ENCODE results near the gene MYO5A.
"Not testable (repeated sequence)": the region's sequence is repeated elsewhere in the genome, so short reads cannot be mapped to it uniquely, and the experiment has no call there.

Gene MYO5A

DNA sequence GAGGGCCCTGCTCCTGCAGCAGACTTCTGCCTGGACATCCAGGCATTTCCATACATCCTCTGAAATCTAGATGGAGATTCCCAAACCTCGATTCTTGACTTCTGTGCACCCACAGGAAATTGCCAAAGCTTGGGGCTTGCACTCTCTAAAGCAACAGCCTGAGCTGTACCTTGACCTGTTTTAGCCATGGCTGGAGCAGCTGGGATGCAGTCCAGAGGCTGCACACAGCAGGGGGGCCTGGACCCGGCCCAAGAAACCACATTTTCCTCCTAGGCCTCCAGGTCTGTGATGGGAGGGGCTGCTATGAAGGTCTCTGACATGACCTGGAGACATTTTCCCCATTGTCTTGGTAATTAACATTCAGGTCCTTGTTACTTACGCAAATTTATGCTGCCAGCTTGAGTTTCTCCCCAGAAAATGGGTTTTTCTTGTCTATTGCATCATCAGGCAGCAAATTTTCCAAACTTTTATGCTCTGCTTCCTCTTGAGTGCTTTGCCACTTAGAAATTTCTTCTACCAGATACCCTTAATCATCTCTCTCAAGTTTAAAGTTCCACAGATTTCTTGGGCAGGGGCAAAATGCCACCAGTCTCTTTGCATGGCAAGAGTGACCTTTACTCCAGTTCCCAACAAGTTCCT lies 11.8 kb upstream of the MYO5A start:
- no peak for DNase-seq (ENCODE audit: low read depth)

DNA sequence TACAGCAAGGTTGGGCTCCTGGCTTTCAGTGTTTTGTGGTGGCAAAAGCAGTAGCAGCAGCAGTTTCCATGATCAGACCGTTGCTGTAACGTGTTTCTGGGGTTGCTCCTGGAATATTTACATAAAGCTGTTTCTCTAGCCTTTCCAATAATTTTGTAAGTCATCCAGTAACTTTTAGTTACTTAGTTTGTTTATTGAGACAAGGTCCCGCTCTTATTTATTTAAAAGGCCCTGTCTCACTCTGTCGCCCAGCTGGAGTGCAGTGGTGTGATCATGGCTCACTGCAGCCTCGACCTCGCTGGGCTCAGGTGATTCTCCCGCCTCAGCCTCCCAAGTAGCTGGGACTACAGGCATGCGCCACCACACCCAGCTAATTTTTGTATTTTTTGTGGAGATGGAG lies 8.8 kb upstream of the MYO5A start:
- DNase-seq (ENCODE audit: low read depth), result no peak

DNA sequence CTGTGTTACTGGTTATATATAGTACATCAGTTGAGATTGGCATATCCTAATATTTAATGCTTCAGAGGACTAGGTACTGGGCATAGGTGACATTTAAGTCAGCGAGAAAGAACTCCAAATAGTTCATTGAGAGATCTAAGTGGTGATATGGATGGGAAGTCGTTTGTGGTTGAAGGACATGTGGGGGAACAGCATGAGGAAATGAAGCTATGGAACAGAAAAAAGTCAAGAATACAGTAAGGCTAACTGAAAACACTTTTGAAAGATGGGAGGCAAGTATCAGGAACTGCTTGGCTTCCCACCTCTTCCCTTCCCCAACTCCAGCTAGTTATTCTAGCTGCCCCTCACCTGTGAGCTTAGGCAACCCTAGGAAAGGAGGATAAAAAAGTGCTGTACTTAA lies 3.7 kb upstream of the MYO5A start:
- DNase-seq (ENCODE audit: low read depth), result no peak

DNA sequence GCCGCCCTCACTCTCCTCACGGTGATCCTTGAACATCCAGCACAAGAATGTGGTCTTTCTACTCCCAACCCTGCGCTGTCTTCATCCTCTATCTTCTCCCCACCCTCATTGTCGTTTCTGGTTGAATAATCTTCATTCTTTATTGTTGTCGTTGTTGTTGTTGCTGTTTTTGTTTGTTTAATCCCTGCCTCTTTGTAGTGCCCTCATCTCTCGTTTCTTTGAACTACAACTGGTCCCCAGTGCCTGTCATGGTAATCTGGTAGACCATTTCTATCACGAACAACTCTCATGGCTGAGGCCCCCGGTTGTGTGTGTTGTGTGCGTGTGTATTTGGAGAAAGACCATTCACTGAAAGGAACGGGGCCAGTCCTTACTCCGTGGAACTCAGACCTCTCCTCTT lies 1.3 kb upstream of the MYO5A start:
- DNase-seq (ENCODE audit: low read depth), result no peak

DNA sequence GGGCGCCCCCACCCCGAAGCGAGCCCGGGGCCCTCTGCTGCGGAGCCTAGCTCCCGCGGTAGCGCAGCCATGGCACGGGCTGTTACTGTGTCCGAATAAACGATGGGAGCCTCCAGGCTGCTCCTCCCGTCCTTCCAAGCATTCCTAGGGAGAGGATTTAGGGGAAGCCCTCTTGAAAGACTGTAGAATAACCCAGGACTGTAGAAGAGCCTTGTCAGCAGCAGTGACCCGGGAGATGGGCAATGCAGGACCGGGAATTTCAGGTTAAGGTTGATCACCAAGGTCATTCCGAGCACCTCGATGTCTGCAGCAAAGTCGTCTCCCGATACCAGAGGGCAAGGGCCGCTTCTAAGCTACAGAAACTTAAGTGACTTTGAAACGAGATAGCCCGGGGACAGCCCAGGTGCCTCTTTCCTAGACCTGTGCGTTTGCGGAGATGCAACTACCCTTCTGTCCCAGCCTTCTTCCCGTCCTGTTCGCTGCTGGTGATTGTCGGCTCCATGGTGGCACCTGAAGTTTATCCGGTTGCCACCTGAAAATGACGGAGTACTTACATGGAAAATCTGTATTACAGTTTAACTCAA lies 753 bp upstream of the MYO5A start:
- no peak for DNase-seq (ENCODE audit: low read depth)

DNA sequence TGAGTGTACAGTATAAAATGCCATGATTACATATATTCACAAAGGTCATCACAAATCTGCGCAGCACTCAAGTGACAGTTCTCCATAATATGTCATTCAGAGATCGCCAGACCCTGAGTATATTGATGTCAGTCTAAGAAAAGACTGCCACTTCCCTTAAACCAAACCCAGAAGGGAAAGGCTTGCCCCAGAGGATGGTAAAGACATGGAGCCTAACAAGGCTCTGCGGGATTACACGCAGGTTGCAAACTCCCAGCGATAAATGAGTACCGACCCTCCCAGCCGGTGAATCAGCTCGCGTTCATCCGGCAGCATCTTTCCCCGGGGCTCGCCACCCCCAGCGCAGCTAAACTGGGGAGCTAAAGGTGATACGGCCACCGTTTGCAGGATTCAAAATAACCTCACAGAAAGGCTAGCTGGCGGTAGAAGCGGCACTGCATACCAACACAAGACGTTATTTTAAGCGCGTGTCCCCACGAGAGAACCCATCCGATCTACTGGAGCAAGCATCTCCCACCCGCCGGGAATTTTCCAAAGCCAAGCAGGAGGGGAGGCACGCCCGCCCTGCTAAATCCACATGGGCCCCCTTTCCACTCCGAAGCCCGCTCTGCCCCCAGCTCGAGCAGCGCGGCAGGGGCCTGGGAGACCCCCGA lies 643 bp downstream of the MYO5A start:
- no peak for DNase-seq (ENCODE audit: low read depth)

DNA sequence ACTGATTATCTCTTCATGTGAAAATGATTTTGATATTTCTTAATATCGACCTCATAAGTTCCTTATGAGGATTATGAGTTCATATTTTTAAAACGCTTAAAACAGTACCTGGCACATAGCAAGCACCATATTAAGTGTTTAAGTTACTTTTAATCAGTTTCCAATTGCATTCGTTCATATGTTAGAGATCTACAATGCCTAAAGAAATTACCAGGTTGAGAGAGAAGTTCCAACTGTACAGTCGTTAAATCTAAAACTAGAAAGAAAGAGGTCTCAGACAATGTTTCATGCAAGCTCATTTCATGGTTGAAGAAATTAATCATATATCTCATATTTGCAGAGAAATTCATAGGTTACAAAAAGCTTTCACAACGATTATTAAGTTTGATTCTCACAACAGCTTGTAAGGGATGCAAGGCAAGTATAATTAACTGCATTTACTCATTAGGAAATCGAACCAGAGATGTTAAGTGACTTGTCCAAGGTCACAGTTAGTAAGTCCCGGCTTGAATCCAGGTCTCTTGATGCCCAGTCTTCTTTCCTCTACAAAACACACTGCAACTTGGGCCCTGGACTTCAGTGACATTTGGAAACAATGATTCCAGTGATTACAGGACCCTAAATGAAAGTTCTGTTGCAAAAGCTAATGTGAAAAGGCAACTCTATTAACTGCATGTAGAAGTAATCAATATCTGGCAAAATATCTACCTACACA lies 1.3 kb downstream of the MYO5A start:
- no peak for DNase-seq (ENCODE audit: low read depth)

DNA sequence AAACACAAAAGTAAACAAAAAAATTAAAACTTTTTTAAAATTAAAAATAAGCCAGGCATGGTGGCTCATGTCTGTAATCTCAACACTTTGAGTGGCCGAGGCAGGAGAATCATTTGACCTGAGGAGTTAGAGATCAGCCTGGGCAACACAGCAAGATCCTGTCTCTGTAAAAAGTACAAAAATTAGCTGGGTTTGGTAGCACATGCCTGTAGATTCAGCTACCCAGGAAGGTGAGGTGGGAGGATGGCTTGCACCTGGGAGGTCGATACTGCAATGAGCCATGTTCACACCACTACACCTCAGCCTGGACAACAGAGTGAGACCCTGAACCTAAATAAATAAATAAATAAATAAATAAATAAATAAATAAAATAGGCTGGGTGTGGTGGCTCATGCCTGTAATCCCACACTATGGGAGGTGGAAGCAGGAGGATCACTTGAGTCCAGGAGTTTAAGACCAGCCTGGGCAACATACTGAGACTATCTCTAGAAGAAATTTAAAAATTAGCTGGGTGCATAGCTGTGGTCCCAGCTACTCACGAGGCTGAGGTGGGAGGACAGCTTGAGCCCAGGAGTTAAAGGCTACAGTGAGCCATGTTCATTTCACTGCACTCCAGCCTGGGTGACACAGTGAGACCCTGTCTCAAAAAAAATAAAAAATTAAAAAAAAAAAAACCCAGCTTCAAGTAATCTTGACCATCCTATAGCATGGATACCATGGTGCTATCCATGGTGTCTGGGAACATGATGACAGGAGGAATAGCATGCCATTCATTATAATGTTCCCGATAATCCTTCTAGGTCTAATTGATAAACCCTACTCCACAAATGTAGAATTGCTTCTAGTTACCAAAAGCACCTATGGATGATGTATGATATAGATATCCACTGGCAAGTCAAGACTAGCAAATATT lies 4.2 kb downstream of the MYO5A start:
- DNase-seq (ENCODE audit: low read depth), result no peak

DNA sequence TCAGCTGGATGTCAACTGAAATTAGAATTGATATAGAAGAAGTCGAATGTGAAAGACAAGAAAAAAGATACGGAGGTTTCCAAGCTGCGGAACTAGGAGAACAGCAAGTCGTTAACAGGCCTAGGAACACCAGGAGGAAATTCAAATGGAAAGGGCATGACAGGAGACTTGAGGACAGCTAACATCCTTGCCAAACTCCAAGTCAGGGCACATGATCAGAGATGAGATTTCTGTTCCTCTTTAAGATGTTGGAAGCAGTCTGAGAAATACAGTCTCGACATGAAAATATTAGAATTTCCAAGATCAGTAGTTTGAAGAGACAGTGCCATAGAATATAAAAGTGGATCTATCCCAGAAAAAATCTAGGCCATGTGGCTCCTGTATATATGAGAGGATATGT lies 5.0 kb downstream of the MYO5A start:
- DNase-seq (ENCODE audit: low read depth), result no peak

DNA sequence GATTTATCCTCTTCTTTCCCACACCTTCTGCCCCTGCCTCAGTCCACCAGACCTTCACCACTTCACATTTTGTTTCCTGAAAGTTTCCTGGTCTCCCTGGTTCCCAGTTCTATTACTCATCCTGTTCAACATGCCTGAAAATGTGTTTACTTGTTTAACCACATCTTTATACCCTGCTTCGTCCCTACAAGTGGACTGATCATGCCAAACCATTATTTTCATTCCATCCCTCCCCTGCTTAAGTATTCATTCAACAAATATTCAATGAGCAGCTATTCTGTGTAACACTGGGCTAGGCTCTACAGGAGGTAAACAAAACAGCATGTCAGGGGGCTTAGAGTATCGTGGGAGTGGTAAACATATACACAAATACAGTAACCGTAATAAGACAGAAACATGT lies 5.5 kb downstream of the MYO5A start:
- DNase-seq (ENCODE audit: low read depth), result peak; percentile 57

DNA sequence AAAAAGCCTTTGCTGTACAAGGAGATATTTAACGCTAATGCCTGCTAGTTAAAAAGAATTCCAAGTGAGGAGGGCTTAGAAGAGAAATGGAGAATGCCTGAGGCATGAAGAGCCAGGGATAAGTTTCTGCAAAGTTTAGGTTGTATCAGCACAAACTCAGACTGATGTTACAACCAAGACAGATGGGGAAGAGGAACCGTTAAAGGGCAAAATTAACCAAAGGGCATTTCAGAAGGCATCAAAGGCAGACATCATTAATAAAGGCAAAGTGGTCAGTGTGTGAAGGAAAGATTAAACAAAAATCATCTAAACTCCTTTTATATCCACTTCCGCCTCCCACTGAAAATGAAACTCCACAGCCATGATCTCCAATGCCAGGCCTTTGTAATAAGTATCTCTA lies 7.0 kb downstream of the MYO5A start:
- no peak for DNase-seq (ENCODE audit: low read depth)

DNA sequence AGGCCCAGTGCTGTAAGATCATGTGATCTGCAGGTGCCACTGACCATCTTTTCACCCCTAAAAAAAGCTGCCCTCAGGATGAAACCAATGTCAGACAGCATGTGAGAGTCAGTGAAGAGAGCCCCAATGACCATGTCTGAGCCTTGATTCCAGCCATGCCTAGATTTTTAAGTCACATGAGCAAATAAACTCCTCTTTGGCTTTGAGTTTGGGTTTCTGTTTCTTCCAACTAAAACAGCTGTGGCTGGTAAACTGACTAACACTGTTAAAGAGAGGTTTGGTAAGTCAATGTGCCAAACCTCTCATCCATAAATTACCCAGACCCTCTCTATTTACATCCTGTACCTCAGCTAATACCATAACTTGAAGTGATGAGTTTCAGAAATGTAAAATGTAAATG lies 8.3 kb downstream of the MYO5A start:
- no peak for DNase-seq (ENCODE audit: low read depth)

DNA sequence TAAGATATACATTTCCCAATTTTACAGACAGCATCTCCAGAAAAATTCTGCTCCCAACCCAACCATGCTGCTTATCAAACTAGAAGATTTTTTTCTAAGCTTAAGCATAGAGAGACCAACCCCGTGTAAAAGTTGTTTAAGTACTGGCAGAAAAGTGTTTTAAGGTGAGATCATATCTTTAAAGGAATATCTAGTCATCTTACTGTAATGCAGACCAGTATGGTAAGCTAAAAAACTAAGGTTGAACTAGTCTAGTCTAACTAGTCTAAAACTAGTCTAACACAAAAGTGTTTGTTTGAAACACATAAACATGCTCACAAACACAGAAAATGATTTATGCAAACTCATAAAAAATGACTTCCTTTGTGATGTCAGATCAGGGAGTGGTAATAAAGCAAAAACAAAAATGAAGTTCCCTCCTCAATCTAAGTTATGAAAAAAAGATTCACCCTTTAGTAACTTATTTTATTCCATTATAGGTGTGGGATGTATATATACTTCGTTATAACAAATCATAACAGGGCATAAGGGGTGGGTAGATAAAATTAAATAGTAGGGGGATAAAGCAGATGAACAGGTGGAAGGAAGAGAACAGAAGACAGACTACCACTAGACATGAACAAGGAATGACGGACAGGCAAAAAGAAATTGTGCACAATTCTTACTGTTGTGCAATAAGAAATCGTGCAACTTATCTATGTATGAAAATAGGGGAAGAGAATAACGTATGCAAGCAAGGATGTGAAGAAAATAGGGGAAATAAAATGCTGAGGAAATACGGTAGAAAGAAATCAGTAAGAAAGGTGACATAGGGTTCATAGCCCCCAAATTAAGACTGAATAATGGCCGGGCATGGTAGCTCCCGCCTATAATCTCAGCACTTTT lies 10.0 kb downstream of the MYO5A start:
- no peak for DNase-seq (ENCODE audit: low read depth)

DNA sequence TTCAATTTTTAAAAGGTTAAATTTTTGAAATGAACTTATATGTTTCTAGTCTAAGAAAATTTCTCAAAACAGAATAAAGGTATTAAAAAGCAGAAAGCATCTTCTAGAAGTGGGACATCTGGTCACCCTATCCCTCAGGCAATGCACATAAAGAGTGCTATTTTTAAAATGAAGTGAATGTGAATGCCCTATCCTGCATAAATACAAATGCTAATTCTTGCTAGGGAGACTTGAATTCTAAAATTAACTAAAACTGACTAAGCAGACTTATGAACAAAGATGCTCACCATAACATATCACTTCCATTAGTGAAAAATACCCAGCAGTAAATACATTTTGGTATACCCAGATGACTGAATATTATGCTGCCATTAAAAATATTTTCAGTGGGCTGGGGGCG lies 11.7 kb downstream of the MYO5A start:
- DNase-seq (ENCODE audit: low read depth), result no peak

DNA sequence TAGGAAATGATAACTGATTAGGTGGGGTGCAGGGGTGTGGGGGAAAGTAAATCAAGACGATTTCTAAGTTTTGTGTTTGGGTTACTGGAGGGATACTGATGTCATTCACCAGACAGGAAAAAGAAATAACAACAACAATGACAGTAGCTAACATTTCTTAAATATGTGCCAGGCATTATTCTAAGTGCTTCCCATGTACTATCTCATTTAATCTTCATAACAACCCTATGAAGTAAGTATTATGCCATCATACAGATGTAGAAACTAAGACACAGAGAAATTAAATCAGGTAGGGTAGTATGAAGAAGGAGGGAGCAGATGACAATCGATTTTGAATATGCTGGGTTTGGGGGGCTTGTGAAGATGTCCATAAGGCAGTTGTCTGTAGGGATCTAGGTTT lies 13.3 kb downstream of the MYO5A start:
- no peak for DNase-seq (ENCODE audit: low read depth)

DNA sequence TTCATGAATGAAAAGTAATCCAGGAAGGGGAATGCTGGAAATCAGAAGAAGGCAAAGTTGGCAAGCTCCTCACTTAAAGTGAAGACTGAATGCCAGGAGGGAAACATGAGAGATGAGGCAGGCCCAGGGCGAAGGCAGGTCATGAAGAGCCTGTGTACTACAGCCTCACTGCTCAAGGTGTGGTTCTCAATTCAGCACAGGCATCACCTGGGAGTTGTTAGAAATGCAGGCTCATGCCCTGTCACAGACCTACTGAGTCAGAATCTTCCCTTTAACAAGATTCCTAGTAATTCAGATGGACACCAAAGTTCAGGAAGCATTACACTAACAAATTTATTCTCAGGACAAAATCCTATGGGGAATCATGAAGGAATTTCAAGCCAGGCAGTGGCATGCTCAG lies 14.2 kb downstream of the MYO5A start:
- no peak for DNase-seq (ENCODE audit: low read depth)

DNA sequence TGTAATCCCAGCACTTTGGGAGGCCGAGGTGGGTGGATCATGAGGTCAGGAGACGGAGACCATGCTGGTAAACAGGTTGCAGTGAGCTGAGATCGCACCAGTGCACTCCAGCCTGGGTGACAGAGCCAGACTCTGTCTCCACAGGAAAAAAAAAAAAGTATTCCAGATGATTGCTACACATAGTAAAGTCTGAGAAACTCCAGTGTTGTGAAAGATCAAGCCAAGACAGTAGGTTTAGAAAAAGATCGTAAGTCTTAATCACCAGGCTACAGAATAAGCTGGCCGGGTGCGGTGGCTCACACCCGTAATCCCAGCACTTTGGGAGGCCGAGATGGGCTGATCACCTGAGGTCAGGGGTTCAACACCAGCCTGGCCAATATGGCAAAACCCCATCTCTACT lies 15.8 kb downstream of the MYO5A start:
- not testable (repeated sequence) for DNase-seq (ENCODE audit: low read depth)

DNA sequence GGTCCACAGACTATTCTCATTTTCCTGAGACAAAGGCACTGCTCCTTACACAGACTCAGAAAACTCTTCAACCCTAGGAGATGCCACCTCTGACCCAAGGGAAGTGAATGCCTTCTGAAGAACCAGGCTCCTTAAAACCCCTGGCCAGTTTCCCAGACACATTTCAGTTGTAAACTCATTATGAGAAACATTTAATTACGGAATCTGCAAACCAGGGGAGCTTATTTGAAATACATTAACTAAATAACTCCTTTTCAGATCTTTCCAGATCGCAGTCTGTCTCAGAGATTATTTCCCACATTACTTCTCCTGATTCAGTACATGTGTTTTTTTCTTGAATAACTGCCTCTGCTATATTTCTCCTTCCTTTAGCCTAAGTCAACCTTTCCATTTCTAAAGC lies 17.6 kb downstream of the MYO5A start:
- DNase-seq (ENCODE audit: low read depth), result no peak

DNA sequence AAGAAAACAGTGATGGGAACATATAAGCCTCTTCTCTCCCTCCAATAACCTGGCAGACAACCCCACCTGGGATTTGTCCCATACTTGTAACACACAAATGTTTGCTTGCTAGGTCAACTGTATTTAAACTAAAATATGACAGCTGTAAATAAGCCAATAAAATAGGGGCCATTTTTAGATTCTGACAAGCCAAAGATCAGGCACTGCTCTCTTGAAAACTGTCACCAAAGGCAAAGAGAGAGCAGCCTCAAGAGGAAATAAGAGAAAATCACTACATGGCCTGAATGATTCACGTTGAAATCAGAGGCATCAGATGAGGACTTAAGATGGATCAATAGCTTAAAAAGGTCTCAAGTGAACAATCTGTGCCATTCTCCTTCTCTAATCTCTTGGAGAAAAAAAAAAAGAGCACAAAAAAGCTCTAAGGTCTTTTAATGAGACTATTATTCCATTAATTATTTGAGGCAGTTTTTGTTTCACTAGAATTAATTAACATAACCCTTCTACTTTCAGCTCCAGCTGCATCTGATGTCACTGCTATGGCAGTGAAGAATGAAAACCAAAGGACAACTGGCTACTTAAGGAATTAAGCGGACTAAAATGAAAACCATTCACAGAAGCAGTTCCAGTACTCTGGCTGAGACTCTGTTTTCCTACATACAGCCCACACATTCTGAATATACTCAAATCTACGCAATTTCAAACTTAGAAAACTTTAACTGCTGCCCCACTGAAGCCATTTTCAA lies 19.0 kb downstream of the MYO5A start:
- DNase-seq (ENCODE audit: low read depth), result no peak

DNA sequence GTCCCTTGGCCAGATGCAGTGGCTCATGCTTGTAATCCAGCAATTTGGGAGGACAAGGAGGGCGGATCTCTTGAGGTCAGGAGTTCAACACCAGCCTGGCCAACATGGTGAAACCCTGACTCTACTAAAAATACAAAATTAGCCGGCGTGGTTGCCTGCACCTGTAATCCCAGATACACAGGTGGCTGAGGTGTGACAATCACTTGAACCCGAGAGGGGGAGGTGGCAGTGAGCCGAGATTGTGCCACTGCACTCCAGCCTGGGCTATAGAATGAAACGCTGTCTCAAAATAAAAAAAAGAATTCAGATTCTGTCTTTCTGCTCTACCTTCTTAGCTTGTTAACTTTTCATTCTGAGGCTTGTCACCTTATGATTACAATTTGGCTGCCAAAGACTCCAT lies 22.1 kb downstream of the MYO5A start:
- DNase-seq (ENCODE audit: low read depth), result no peak

All from fibroblast of the conjunctiva (primary cell).